GM23248 (cell line): ENCODE results near the gene APOBEC3A.

Experiments used
- EZH2 ChIP-seq: fragments of 200-600 bp; sonication (generic); IDR thresholded peaks from 2 replicates; pipeline ENCODE4 v1.6.1; 2018; ENCODE audit warnings: antibody characterized with exemption, mild to moderate bottlenecking; ENCODE audit not compliant: insufficient read depth, poor library complexity, severe bottlenecking
- EZH2phosphoT487 ChIP-seq: fragments of 200-600 bp; sonication (generic); IDR thresholded peaks from 2 replicates; pipeline ENCODE4 v1.6.1; 2018; ENCODE audit warnings: antibody characterized with exemption, moderate library complexity, mild to moderate bottlenecking, low read depth; ENCODE audit not compliant: insufficient read depth

GRCh38 chr22:38935616-38936015 is 21.8 kb upstream of the APOBEC3A start:
- TF ChIP-seq EZH2phosphoT487 = no peak
- no peak for TF ChIP-seq EZH2
